Thoracic aorta (tissue), 2 donors: ENCODE results near the gene CDK6. TPM values are rescaled to one million over a fixed set of nuclear protein-coding genes. Genes with fewer than 3 reads are reported as not detected.

Experiments used
- ATAC-seq: fragments of 150-250 bp; one replicate; pipeline ENCODE4 v1.8.0; 2017; ENCODE audit warnings: low read depth; ENCODE audit not compliant: insufficient number of reproducible peaks, low FRiP score
- DNase-seq: peaks from one replicate; pipeline ENCODE4 v3.0.0-alpha.2; 2020; ENCODE audit warnings: low spot score
- H3K27ac ChIP-seq, 2 donors: fragments of 200-600 bp; sonication (generic); 1 replicate in 1 of 2; 2 replicates in 1 of 2; pipeline ENCODE4 v1.5.1; 2016; ENCODE audit warnings: mild to moderate bottlenecking in 2 of 2, moderate library complexity in 2 of 2
- H3K27me3 ChIP-seq: fragments of 200-600 bp; sonication (generic); replicated peaks from 2 replicates; pipeline ENCODE4 v1.6.0; 2016; ENCODE audit warnings: mild to moderate bottlenecking; ENCODE audit not compliant: insufficient read depth
- H3K36me3 ChIP-seq: fragments of 200-600 bp; sonication (generic); one replicate; pipeline ENCODE4 v1.5.1; 2016
- H3K4me1 ChIP-seq, 2 donors: fragments of 200-600 bp; sonication (generic); 1 replicate in 1 of 2; 2 replicates in 1 of 2; pipeline versions ENCODE4 v1.5.1 to v1.6.0; 2016; ENCODE audit warnings: low read depth in 2 of 2, mild to moderate bottlenecking in 1 of 2; ENCODE audit not compliant: control insufficient read depth in 1 of 2
- H3K4me3 ChIP-seq: fragments of 200-600 bp; sonication (generic); 2 replicates; pipeline ENCODE4 v1.5.1; 2016; ENCODE audit warnings: mild to moderate bottlenecking
- H3K9me3 ChIP-seq: fragments of 200-600 bp; sonication (generic); 2 replicates; pipeline ENCODE4 v1.5.1; 2016
- total RNA-seq, 2 donors: library from RNA; depleted of rRNA; stranded (reverse); fragments of >200 nt; gene quantifications; one replicate each; pipeline versions ENCODE4 v1.1.0 to v1.2.3, GENCODE V29; 2016
- TF ChIP-seq, protein P1 (sequence below): fragments of 200-600 bp; sonication (generic); IDR thresholded peaks from one replicate; pipeline ENCODE4 v1.5.1; 2019; ENCODE audit warnings: antibody characterized with exemption

Gene CDK6
- total RNA-seq, 2 donors from 2014 or later: 25.5 to 31.8 TPM

- Histone ChIP-seq H3K27me3 (no peaks in the 10 kb centered on the region), H3K9me3 (no peaks in the 10 kb centered on the region), H3K4me1 (peaks cover 3 to 16% of the 10 kb centered on the region in 2 donors), H3K4me3 (peak overlapping the region; percentile 91), H3K36me3 (no peaks in the 10 kb centered on the region), H3K27ac (peak overlapping the region; percentile 35 to 75)
- TF ChIP-seq, protein P1, sequence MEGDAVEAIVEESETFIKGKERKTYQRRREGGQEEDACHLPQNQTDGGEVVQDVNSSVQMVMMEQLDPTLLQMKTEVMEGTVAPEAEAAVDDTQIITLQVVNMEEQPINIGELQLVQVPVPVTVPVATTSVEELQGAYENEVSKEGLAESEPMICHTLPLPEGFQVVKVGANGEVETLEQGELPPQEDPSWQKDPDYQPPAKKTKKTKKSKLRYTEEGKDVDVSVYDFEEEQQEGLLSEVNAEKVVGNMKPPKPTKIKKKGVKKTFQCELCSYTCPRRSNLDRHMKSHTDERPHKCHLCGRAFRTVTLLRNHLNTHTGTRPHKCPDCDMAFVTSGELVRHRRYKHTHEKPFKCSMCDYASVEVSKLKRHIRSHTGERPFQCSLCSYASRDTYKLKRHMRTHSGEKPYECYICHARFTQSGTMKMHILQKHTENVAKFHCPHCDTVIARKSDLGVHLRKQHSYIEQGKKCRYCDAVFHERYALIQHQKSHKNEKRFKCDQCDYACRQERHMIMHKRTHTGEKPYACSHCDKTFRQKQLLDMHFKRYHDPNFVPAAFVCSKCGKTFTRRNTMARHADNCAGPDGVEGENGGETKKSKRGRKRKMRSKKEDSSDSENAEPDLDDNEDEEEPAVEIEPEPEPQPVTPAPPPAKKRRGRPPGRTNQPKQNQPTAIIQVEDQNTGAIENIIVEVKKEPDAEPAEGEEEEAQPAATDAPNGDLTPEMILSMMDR: no peak
- no peak for ATAC-seq
- no peak for DNase-seq
Observed at GRCh38 chr7:92835851-92836488, 403 bp downstream of the CDK6 start.

DNA sequence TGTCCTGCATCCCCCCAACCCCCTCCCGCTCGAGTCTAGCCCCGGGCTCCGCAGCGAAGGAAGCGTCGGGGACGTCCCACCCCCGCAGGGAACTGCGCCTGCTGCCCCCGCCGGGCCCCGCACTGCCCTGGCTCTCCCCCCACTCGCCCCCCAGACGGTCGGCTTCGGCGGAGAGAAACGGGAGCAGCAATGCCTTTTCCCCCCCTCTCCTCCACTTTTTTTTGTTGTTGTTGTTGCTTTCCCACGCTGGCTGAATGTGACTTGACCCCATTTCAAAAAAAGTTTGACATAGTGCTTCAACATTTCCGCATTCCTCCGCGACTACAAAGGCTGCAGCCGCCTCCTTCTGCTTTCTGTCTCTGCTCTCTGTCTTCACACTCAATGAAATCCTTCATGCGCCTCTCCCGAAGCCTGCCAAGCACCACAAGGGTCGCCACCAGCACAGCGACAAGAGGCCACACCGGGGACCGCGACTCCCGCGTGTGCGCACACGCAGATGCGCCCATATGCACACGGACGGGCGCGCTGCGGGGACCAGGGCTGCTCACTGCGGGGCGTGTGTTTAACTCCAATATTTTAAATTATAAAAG is 1.0 kb downstream of the CDK6 start:
- Histone ChIP-seq H3K36me3 (no peaks in the 10 kb centered on the region), H3K27ac (peak overlapping the region; percentile 35 to 75), H3K9me3 (no peaks in the 10 kb centered on the region), H3K4me1 (peaks cover 3 to 18% of the 10 kb centered on the region in 2 donors), H3K27me3 (no peaks in the 10 kb centered on the region), H3K4me3 (peak overlapping the region; percentile 91)
- ATAC-seq (no peak), DNase-seq (no peak)
- TF ChIP-seq, protein P1: no peak

DNA sequence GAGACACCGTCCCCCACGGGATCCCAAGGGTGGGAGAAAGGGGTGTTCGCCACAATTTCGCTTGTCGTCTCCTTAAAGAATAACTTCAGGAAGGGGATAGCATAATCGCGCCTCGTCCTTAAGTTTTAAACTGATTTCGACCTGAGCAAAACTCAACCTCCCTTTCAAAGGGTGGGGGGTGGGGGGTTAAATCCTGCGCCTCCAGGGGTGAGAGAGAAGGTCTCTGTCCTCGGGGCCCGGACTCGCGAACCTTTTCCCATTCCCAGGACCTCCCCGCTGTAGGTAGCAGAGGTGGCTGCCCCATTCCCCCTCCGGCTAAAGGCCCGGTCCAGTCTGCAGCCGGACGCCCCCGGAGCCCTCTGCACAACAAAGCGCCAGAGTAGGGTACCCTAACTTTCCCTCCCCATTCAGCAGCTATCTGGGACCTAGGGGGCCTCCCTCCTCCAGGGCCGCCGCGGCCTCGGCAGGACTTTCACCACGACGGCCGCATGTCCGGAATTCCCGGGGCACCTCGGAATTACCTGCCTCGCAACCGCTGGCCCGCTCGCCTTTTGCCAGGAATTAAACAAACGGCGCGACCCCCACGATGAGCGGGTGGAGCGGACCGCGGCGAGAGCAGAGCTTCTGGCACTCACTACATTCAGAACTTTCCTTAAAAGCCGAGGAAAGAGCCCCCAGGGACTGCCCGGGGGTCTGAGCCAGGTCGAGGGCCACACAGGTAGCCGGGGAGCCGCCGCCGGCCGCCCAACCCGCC is 1.7 kb downstream of the CDK6 start:
- ATAC-seq: no peak
- Histone ChIP-seq H3K4me1 (peaks cover 8 to 24% of the 10 kb centered on the region in 2 donors), H3K27ac (peak overlapping the region; percentile 64 to 75), H3K27me3 (no peaks in the 10 kb centered on the region), H3K4me3 (peak overlapping the region; percentile 91), H3K36me3 (no peaks in the 10 kb centered on the region), H3K9me3 (no peaks in the 10 kb centered on the region)
- TF ChIP-seq, protein P1: no peak
- DNase-seq: peak; percentile 4

DNA sequence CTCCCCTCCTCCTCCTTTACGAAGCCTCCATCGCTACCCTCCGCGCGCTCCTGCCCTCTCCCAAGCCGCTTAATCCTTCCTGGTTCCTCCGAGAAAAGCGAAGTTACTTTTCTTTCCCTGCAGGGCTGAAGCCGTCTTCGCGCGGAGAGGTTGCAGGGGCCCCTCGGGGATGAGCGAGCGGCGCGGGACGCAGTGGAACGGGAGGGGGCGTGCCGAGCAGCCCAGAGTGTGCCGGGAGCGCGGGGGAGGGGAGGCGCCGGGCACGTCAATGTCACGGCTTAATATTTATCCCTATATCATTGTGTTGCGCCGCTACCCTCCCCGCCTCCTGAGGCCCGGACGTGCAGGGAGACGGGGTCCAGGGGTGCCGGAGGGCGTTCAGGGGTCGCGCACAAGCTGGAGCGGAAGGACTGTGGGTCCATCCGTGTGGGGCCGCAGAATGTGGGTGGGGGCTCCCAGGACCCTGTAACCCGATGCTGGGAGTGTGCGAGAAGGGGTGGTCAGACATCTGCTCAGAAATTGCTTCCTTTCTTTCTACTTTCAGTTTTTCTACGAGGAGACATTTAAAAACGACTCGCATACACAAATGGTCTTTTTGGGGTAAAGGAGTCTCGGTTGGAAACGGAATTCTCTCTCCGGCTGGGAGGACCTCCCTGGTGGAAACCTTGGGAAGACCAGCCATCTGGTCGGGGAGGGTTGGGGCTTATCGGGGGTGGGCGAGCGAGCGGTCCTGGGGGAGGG is 2.4 kb downstream of the CDK6 start:
- DNase-seq (peak; percentile 10), ATAC-seq (peak; percentile 13)
- Histone ChIP-seq H3K27me3 (no peaks in the 10 kb centered on the region), H3K27ac (peak overlapping the region; percentile 64 to 75), H3K4me3 (peak overlapping the region; percentile 91), H3K4me1 (peaks cover 8 to 29% of the 10 kb centered on the region in 2 donors), H3K9me3 (no peaks in the 10 kb centered on the region), H3K36me3 (no peaks in the 10 kb centered on the region)
- TF ChIP-seq, protein P1: no peak
